BE2C (cell line): ENCODE data around the gene FAM174B.

Experiments used
- DNase-seq: peaks from one replicate; pipeline ENCODE4 v3.0.0-alpha.2; 2020
- H3K27me3 ChIP-seq: fragments of 250-450 bp; sonication (Bioruptor Pico); 2 replicates; pipeline ENCODE4 v1.5.1; 2020; ENCODE audit warnings: mild to moderate bottlenecking
- H3K36me3 ChIP-seq: fragments of 250-450 bp; sonication (Bioruptor Pico); 2 replicates; pipeline ENCODE4 v1.5.1; 2020; ENCODE audit warnings: mild to moderate bottlenecking
- H3K4me1 ChIP-seq: fragments of 250-450 bp; sonication (Bioruptor Pico); 2 replicates; pipeline ENCODE4 v1.5.1; 2020
- H3K4me3 ChIP-seq: 2 replicates; pipeline ENCODE4 v1.5.1; 2011; ENCODE audit warnings: low read depth, low read length
- H3K9me3 ChIP-seq: fragments of 250-450 bp; sonication (Bioruptor Pico); 2 replicates; pipeline ENCODE4 v1.5.1; 2020
- TF ChIP-seq, protein P1 (sequence below): IDR thresholded peaks from 2 replicates; pipeline ENCODE4 v1.5.1; 2012; ENCODE audit warnings: mild to moderate bottlenecking, low read depth, low read length

FAM174B gene

DNA sequence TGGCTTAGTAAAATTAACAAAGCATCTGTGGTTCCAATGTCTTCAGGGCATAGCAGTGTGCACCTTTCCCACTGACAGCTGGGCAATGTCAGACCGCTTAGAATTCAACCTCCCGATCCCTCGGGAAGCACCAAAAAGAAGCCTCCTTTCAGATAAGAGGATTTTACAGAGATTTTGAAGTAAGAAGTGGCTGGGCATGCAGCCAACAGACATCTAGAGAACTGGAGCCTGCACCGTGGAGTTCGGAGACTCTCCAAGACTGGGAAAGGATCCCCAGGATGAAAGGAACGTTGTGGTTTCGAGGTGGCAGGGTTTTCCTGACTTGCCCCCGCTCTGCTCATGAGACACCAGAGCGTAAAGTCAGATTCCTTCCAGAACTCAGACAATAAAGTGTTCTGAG, 5.3 kb downstream of the FAM174B start:
- peaks cover 3% of the 10 kb centered on the region; the same call in 1 of the 2 replicates for H3K9me3 ChIP-seq
- DNase-seq, result no peak
- H3K4me1 ChIP-seq, result peaks cover under 1% of the 10 kb centered on the region; the same call in 1 of the 2 replicates
- no peaks in the 10 kb centered on the region for H3K36me3 ChIP-seq
- peaks cover 4% of the 10 kb centered on the region for H3K27me3 ChIP-seq
- TF ChIP-seq, protein P1, sequence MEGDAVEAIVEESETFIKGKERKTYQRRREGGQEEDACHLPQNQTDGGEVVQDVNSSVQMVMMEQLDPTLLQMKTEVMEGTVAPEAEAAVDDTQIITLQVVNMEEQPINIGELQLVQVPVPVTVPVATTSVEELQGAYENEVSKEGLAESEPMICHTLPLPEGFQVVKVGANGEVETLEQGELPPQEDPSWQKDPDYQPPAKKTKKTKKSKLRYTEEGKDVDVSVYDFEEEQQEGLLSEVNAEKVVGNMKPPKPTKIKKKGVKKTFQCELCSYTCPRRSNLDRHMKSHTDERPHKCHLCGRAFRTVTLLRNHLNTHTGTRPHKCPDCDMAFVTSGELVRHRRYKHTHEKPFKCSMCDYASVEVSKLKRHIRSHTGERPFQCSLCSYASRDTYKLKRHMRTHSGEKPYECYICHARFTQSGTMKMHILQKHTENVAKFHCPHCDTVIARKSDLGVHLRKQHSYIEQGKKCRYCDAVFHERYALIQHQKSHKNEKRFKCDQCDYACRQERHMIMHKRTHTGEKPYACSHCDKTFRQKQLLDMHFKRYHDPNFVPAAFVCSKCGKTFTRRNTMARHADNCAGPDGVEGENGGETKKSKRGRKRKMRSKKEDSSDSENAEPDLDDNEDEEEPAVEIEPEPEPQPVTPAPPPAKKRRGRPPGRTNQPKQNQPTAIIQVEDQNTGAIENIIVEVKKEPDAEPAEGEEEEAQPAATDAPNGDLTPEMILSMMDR, result no peak
- H3K4me3 ChIP-seq, result no peak overlapping the region

GRCh38 chr15:92648190-92648875, 7.2 kb downstream of the FAM174B start:
- peaks cover 3% of the 10 kb centered on the region; the same call in 1 of the 2 replicates for H3K9me3 ChIP-seq
- no peaks in the 10 kb centered on the region for H3K36me3 ChIP-seq
- TF ChIP-seq, protein P1, result no peak
- H3K4me1 ChIP-seq, result peaks cover 3% of the 10 kb centered on the region; the same call in 1 of the 2 replicates
- H3K27me3 ChIP-seq, result no peaks in the 10 kb centered on the region
- no peak for DNase-seq
- H3K4me3 ChIP-seq, result no peak overlapping the region

GRCh38 chr15:92647467-92648163, 8.0 kb downstream of the FAM174B start:
- peaks cover 3% of the 10 kb centered on the region; the same call in 1 of the 2 replicates for H3K9me3 ChIP-seq
- H3K36me3 ChIP-seq, result no peaks in the 10 kb centered on the region
- TF ChIP-seq, protein P1, result no peak
- H3K4me3 ChIP-seq, result no peak overlapping the region
- peaks cover 3% of the 10 kb centered on the region; the same call in 1 of the 2 replicates for H3K4me1 ChIP-seq
- DNase-seq, result no peak
- no peaks in the 10 kb centered on the region for H3K27me3 ChIP-seq

- Histone ChIP-seq H3K4me3 (no peak overlapping the region), H3K27me3 (no peaks in the 10 kb centered on the region), H3K4me1 (peaks cover 3% of the 10 kb centered on the region; the same call in 1 of the 2 replicates), H3K9me3 (peaks cover 3% of the 10 kb centered on the region; the same call in 1 of the 2 replicates), H3K36me3 (no peaks in the 10 kb centered on the region)
- TF ChIP-seq, protein P1, result no peak
- no peak for DNase-seq
Observed at GRCh38 chr15:92646216-92646615, 9.4 kb downstream of the FAM174B start.

DNA sequence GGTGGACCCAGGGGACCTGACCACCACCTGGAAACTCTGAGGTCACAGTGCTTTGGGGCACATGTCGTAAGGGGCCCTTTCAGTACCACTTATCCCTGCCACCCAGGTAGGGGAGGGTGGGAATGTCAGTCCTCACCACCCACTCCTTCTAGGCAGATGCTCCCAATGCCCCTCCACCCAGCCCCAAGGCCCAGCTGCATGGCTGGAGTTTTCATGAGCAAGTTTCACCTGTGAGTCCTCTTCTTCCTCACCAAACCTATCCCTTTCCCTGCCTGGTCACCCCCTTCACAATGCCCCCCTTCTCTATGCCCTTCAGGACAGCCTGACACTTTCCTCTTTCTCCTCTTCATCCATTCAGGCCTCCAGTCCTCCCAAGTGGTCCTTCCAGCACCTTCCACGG, 9.8 kb downstream of the FAM174B start:
- H3K4me3 ChIP-seq, result no peak overlapping the region
- no peak for DNase-seq
- peaks cover 3% of the 10 kb centered on the region; the same call in 1 of the 2 replicates for H3K9me3 ChIP-seq
- H3K36me3 ChIP-seq, result no peaks in the 10 kb centered on the region
- TF ChIP-seq, protein P1, result no peak
- H3K27me3 ChIP-seq, result no peaks in the 10 kb centered on the region
- H3K4me1 ChIP-seq, result peaks cover 3% of the 10 kb centered on the region; the same call in 1 of the 2 replicates
